ENCODE data around the gene PARVB. TPM values are rescaled to one million over a fixed set of nuclear protein-coding genes. Genes with fewer than 3 reads are reported as not detected.

PARVB gene
- total RNA-seq, 1 donor from 2014 or later = 22.1 TPM

- H3K36me3 Mint-ChIP-seq = peaks cover 1% of the 10 kb centered on the region
- DNase-seq (ENCODE audit: low spot score in 2 of 2, unreplicated experiment in 2 of 2) = no peak
- no peak overlapping the region for H3K4me3 Mint-ChIP-seq
- no peaks in the 10 kb centered on the region for H3K9me3 Mint-ChIP-seq
- H3K4me1 Mint-ChIP-seq = peaks cover 2% of the 10 kb centered on the region
- no peak overlapping the region for H3K27ac Mint-ChIP-seq
- no peak for TF ChIP-seq CTCF (IDR thresholded peaks at IDR 0.05; ENCODE audit: unreplicated experiment)
- H3K27me3 Mint-ChIP-seq (ENCODE audit: low read depth) = no peaks in the 10 kb centered on the region
Observed at GRCh38 chr22:44160421-44160820, 136.3 kb downstream of the PARVB start.

GRCh38 chr22:44161673-44162072 lies 137.6 kb downstream of the PARVB start:
- peaks cover 2% of the 10 kb centered on the region for H3K4me1 Mint-ChIP-seq
- no peak for TF ChIP-seq CTCF (IDR thresholded peaks at IDR 0.05; ENCODE audit: unreplicated experiment)
- H3K4me3 Mint-ChIP-seq = no peak overlapping the region
- H3K27me3 Mint-ChIP-seq (ENCODE audit: low read depth) = no peaks in the 10 kb centered on the region
- H3K36me3 Mint-ChIP-seq = peaks cover 1% of the 10 kb centered on the region
- no peak for DNase-seq (ENCODE audit: low spot score in 2 of 2, unreplicated experiment in 2 of 2)
- no peaks in the 10 kb centered on the region for H3K9me3 Mint-ChIP-seq
- no peak overlapping the region for H3K27ac Mint-ChIP-seq

GRCh38 chr22:44162960-44163359 lies 138.9 kb downstream of the PARVB start:
- peaks cover 2% of the 10 kb centered on the region for H3K4me1 Mint-ChIP-seq
- H3K9me3 Mint-ChIP-seq = no peaks in the 10 kb centered on the region
- no peak for DNase-seq (ENCODE audit: low spot score in 2 of 2, unreplicated experiment in 2 of 2)
- no peak overlapping the region for H3K4me3 Mint-ChIP-seq
- no peak for TF ChIP-seq CTCF (IDR thresholded peaks at IDR 0.05; ENCODE audit: unreplicated experiment)
- H3K27ac Mint-ChIP-seq = no peak overlapping the region
- peaks cover 1% of the 10 kb centered on the region for H3K36me3 Mint-ChIP-seq
- no peaks in the 10 kb centered on the region for H3K27me3 Mint-ChIP-seq (ENCODE audit: low read depth)

- Mint-ChIP-seq H3K4me3 (no peak overlapping the region), H3K4me1 (peaks cover 2% of the 10 kb centered on the region), H3K27me3 (ENCODE audit: low read depth) (no peaks in the 10 kb centered on the region), H3K27ac (no peak overlapping the region), H3K9me3 (no peaks in the 10 kb centered on the region), H3K36me3 (no peaks in the 10 kb centered on the region)
- no peak for TF ChIP-seq CTCF (IDR thresholded peaks at IDR 0.05; ENCODE audit: unreplicated experiment)
- DNase-seq (ENCODE audit: low spot score in 2 of 2, unreplicated experiment in 2 of 2) = no peak
Observed at GRCh38 chr22:44163536-44163935, 139.4 kb downstream of the PARVB start.

- DNase-seq (ENCODE audit: low spot score in 2 of 2, unreplicated experiment in 2 of 2) = no peak
- no peak for TF ChIP-seq CTCF (IDR thresholded peaks at IDR 0.05; ENCODE audit: unreplicated experiment)
- H3K27ac Mint-ChIP-seq = no peak overlapping the region
Observed at GRCh38 chr22:44164031-44164430, 139.9 kb downstream of the PARVB start.

GRCh38 chr22:44165286-44165874 lies 141.3 kb downstream of the PARVB start:
- no peak overlapping the region for H3K4me3 Mint-ChIP-seq

More at GRCh38 chr22:44164031-44164430, 139.9 kb downstream of the PARVB start:
- no peaks in the 10 kb centered on the region for H3K27me3 Mint-ChIP-seq (ENCODE audit: low read depth)
- H3K4me3 Mint-ChIP-seq = no peak overlapping the region
- H3K4me1 Mint-ChIP-seq = no peaks in the 10 kb centered on the region
- H3K9me3 Mint-ChIP-seq = no peaks in the 10 kb centered on the region
- no peaks in the 10 kb centered on the region for H3K36me3 Mint-ChIP-seq

More at GRCh38 chr22:44165286-44165874, 141.3 kb downstream of the PARVB start:
- DNase-seq (ENCODE audit: low spot score in 2 of 2, unreplicated experiment in 2 of 2) = no peak
- Mint-ChIP-seq H3K4me1 (no peaks in the 10 kb centered on the region), H3K27me3 (ENCODE audit: low read depth) (no peaks in the 10 kb centered on the region), H3K9me3 (no peaks in the 10 kb centered on the region), H3K27ac (no peak overlapping the region), H3K36me3 (no peaks in the 10 kb centered on the region)
- TF ChIP-seq CTCF (IDR thresholded peaks at IDR 0.05; ENCODE audit: unreplicated experiment) = no peak
